ENCODE results near the gene FRMD4B.

Gene FRMD4B

DNA sequence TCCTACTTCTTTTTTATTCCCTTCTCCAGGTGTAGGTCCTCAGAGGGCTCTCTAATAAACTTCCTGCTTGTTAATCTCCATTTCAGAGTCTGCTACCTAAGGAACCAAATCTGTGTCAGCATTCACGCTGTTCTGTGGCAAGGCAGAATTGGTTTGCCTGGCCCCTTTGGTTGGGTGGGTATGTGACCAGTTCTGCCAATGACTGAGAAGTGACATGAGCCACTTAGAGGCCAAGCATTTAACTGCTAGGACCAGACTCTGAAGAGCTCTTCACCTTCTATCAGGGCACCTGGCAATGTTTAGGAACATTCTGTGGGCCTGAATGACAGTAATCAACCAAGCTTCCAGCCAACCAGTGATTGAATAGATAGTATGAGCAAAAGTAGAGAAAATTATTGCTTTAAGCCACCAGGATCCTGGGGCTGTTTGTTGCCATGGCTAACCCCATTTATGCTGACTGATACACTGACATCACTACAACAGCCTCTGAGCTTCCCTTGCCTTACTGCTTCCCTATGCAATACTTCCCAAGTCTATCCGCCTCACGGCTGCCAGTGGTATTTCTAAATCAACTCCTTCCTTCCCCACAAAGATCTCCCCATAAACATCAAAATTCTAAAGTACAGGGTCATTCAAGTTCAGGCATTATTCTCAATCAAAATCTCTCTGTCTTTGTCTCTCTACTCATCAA lies 7.6 kb downstream of the FRMD4B start:
- Histone ChIP-seq H3K9ac (ENCODE audit: low read length) (no peak overlapping the region), H3K4me1 (ENCODE audit: insufficient read depth, low read length) (no peaks in the 10 kb centered on the region), H3K4me3 (ENCODE audit: low read depth in 1 of 2, low read length in 2 of 2) (no peak overlapping the region), H3K9me3 (ENCODE audit: low read length) (no peaks in the 10 kb centered on the region), H3K27ac (ENCODE audit: low read depth, low read length) (no peak overlapping the region), H3K36me3 (ENCODE audit: insufficient read depth, low read length) (no peaks in the 10 kb centered on the region), H3K27me3 (ENCODE audit: control insufficient read depth in 1 of 2, insufficient read depth in 2 of 2, low read length in 2 of 2) (no peaks in the 10 kb centered on the region)

DNA sequence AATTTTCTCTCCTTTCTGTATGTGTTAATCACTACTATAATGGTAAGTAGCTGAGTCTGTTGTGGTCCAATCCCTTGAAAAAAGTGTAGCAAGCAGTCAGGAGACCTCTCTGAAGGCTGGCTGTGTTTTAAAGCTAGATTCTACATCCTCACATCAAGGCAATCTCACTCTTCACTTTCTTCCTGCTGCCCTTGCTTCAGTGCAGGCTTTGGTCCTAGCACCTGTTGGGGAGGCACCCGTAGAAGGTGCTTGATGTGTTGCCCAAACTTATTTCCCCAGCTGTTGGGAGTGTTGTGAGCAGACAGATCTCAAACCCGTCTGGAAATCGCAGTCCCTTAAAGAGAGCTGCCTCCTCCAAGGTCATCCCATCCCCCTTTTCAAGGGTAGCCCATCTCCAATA lies 8.6 kb downstream of the FRMD4B start:
- Histone ChIP-seq H3K27ac (ENCODE audit: low read depth, low read length) (no peak overlapping the region), H3K36me3 (ENCODE audit: insufficient read depth, low read length) (no peaks in the 10 kb centered on the region), H3K27me3 (ENCODE audit: control insufficient read depth in 1 of 2, insufficient read depth in 2 of 2, low read length in 2 of 2) (no peaks in the 10 kb centered on the region), H3K9me3 (ENCODE audit: low read length) (no peaks in the 10 kb centered on the region), H3K9ac (ENCODE audit: low read length) (no peak overlapping the region), H3K4me3 (ENCODE audit: low read depth in 1 of 2, low read length in 2 of 2) (no peak overlapping the region), H3K4me1 (ENCODE audit: insufficient read depth, low read length) (no peaks in the 10 kb centered on the region)

DNA sequence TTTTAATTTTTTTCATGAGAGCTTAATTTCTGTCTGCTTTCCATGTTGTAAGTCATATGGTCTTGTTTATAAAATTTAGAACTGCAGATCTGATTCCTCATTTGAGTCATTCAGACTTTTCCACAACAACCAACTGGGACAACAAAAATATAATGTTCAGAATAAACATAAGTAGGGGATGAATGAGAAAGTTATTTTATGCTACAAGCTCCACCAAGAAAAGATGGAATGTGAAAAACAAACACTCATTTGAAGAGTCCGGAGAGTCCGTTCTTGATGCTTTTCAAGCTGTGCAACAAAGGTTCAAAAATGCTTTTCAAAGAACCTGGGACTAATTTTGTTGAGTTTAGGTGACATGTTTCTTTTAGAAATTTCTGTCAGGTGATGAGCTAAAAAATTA lies 9.2 kb downstream of the FRMD4B start:
- Histone ChIP-seq H3K36me3 (ENCODE audit: insufficient read depth, low read length) (no peaks in the 10 kb centered on the region), H3K27me3 (ENCODE audit: control insufficient read depth in 1 of 2, insufficient read depth in 2 of 2, low read length in 2 of 2) (no peaks in the 10 kb centered on the region), H3K4me3 (ENCODE audit: low read depth in 1 of 2, low read length in 2 of 2) (no peak overlapping the region), H3K27ac (ENCODE audit: low read depth, low read length) (no peak overlapping the region), H3K9ac (ENCODE audit: low read length) (no peak overlapping the region), H3K4me1 (ENCODE audit: insufficient read depth, low read length) (no peaks in the 10 kb centered on the region), H3K9me3 (ENCODE audit: low read length) (no peaks in the 10 kb centered on the region)

DNA sequence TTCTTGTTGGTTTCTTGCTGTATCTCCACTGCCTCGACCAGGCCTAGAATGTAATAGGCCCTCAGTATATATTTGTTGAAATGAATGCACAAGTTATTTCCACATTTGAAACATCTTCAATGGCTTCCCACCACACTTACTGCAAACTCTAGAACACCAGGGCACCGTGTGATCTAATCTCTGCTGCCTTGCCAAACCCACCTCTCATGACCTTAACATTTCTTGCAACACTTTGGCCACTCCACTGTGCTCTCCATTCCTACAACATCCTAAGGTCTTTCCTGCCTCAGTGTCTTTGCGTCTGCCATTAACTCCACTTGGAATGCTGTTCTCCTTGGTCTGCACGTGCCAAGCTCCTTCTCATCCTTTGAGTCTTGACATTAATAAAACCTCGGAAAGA lies 14.1 kb downstream of the FRMD4B start:
- H3K36me3 ChIP-seq (ENCODE audit: insufficient read depth, low read length) = no peaks in the 10 kb centered on the region
- H3K4me1 ChIP-seq (ENCODE audit: insufficient read depth, low read length) = no peaks in the 10 kb centered on the region
- no peak overlapping the region for H3K27ac ChIP-seq (ENCODE audit: low read depth, low read length)
- no peaks in the 10 kb centered on the region for H3K27me3 ChIP-seq (ENCODE audit: control insufficient read depth in 1 of 2, insufficient read depth in 2 of 2, low read length in 2 of 2)
- no peak overlapping the region for H3K4me3 ChIP-seq (ENCODE audit: low read depth in 1 of 2, low read length in 2 of 2)
- H3K9ac ChIP-seq (ENCODE audit: low read length) = no peak overlapping the region
- no peaks in the 10 kb centered on the region for H3K9me3 ChIP-seq (ENCODE audit: low read length)

DNA sequence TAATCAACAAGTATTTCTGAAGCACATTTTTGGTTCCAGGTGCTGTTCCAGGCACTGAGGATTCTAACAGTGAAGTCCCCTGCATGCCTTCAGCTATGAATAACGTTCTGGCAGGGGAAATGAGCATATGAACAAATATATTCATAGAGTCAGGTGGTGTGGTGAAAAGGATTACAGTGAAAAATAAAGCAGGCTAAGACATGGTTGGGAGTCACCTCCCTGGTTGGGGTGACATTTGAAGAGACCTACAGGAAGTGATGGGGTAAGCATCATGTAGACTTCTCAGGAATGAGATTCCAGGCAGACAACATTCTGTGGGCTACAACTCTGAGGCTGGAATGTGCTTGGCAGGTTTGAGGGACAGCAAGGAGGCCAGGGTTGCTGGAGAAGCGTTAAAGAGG lies 15.0 kb downstream of the FRMD4B start:
- Histone ChIP-seq H3K27ac (ENCODE audit: low read depth, low read length) (no peak overlapping the region), H3K27me3 (ENCODE audit: control insufficient read depth in 1 of 2, insufficient read depth in 2 of 2, low read length in 2 of 2) (no peaks in the 10 kb centered on the region), H3K4me3 (ENCODE audit: low read depth in 1 of 2, low read length in 2 of 2) (no peak overlapping the region), H3K36me3 (ENCODE audit: insufficient read depth, low read length) (no peaks in the 10 kb centered on the region), H3K9me3 (ENCODE audit: low read length) (no peaks in the 10 kb centered on the region), H3K9ac (ENCODE audit: low read length) (no peak overlapping the region), H3K4me1 (ENCODE audit: insufficient read depth, low read length) (no peaks in the 10 kb centered on the region)

DNA sequence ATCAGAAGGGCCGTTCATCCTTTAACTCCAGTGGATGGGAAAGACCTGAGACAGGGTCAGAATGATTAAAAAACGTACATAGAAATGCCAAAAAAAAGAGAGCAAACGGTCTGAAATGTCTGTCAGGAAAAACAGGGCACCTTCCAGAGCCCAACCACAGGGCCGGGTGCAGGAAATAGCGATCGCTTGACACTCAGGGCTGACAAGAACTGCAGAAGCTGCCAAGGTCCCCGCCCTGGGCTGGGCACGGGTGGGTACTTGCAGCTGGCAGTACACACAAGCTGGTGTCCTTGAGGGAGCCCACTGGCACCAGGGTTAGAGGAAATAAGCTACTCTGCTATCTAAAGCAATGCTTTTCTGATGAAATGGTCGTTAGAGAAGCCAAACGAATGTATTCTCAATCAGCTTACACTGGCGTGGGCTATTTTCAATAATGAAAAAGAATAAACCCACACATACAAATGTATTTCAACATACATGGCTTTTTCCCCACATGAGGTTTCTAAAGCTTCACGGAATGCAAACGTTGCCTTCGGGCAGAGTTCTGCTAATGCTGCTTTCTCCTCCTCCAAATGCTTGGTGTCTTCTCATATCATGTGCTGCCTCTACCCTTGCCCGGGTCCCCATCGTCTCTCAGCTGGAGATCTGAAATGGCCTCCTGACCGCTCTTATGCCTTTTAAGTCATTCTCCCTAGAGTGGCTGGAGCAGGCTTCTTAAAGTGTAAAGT lies 15.6 kb downstream of the FRMD4B start:
- H3K27ac ChIP-seq (ENCODE audit: low read depth, low read length) = no peak overlapping the region
- no peaks in the 10 kb centered on the region for H3K27me3 ChIP-seq (ENCODE audit: control insufficient read depth in 1 of 2, insufficient read depth in 2 of 2, low read length in 2 of 2)
- H3K36me3 ChIP-seq (ENCODE audit: insufficient read depth, low read length) = no peaks in the 10 kb centered on the region
- H3K9ac ChIP-seq (ENCODE audit: low read length) = no peak overlapping the region
- no peaks in the 10 kb centered on the region for H3K4me1 ChIP-seq (ENCODE audit: insufficient read depth, low read length)
- no peak overlapping the region for H3K4me3 ChIP-seq (ENCODE audit: low read depth in 1 of 2, low read length in 2 of 2)
- no peaks in the 10 kb centered on the region for H3K9me3 ChIP-seq (ENCODE audit: low read length)

DNA sequence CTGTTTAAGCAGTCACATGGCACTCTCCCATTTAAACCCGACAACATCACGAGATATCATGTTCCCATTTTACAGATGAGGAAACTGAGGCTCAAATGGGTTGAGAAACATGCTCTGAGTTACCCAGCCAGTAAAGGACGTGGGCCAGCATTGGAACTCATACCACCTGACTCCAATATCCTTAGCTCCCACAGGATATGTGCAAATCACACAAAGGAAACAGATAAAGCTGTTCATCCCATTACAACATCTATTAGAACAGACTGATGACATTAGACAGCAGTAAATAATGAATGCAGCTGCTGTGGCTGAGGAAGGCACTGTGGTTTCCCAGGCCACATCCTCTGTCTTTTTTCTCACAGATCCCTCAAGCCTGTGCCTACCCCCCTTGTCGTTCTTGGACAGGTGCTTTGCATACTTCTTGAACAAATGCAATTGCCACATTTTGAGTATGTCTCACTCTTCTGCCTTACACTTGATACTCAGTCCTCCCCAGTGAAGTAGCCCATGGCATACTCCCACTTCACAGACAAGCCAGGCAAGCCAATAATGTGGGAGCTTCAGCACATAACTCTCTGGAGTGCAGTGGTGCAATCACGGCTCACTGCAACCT lies 17.7 kb downstream of the FRMD4B start:
- Histone ChIP-seq H3K27me3 (ENCODE audit: control insufficient read depth in 1 of 2, insufficient read depth in 2 of 2, low read length in 2 of 2) (no peaks in the 10 kb centered on the region), H3K9me3 (ENCODE audit: low read length) (no peaks in the 10 kb centered on the region), H3K9ac (ENCODE audit: low read length) (no peak overlapping the region), H3K27ac (ENCODE audit: low read depth, low read length) (no peak overlapping the region), H3K4me1 (ENCODE audit: insufficient read depth, low read length) (no peaks in the 10 kb centered on the region), H3K4me3 (ENCODE audit: low read depth in 1 of 2, low read length in 2 of 2) (no peak overlapping the region), H3K36me3 (ENCODE audit: insufficient read depth, low read length) (no peaks in the 10 kb centered on the region)

DNA sequence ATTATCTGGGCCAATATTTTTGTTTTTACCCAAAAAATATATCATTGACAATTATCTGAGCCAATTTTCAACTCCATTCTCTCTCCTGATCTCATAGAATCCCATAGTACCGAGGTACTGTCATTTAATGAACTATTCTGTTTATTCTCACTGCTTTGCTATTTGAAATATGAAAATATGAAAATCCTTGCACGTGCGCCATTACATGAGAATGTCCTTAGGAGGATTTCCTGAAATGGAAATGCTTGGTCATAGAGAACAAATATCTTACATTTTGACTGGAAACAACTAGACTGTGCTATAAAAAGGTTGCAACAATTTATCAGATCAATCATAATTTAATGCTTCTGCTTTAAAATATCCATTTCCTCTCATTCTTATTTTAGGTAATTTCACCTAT lies 18.3 kb downstream of the FRMD4B start:
- Histone ChIP-seq H3K4me3 (ENCODE audit: low read depth in 1 of 2, low read length in 2 of 2) (no peak overlapping the region), H3K4me1 (ENCODE audit: insufficient read depth, low read length) (no peaks in the 10 kb centered on the region), H3K9ac (ENCODE audit: low read length) (no peak overlapping the region), H3K9me3 (ENCODE audit: low read length) (no peaks in the 10 kb centered on the region), H3K27ac (ENCODE audit: low read depth, low read length) (no peak overlapping the region), H3K36me3 (ENCODE audit: insufficient read depth, low read length) (no peaks in the 10 kb centered on the region), H3K27me3 (ENCODE audit: control insufficient read depth in 1 of 2, insufficient read depth in 2 of 2, low read length in 2 of 2) (no peaks in the 10 kb centered on the region)

DNA sequence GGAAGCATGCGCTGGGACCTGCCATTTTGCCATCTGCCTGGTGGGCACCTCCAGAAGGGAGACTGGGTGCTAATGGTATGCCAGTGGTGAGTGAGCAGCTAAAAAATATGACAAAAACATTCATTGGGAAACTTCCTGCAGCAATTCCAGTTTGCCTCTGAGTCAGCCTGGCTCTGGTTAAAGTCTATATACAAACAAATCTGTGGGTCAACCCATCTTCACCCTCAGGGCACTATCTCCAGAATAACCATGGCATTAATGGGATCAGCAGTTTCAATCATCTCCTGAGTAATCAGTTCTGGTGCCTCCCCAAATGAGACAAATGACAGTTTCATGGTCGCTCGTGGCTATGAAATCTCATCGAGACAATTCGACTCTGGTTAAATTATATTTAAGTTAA lies 21.5 kb downstream of the FRMD4B start:
- Histone ChIP-seq H3K9ac (ENCODE audit: low read length) (no peak overlapping the region), H3K4me3 (ENCODE audit: low read depth in 1 of 2, low read length in 2 of 2) (no peak overlapping the region), H3K4me1 (ENCODE audit: insufficient read depth, low read length) (no peaks in the 10 kb centered on the region), H3K36me3 (ENCODE audit: insufficient read depth, low read length) (no peaks in the 10 kb centered on the region), H3K27me3 (ENCODE audit: control insufficient read depth in 1 of 2, insufficient read depth in 2 of 2, low read length in 2 of 2) (no peaks in the 10 kb centered on the region), H3K9me3 (ENCODE audit: low read length) (no peaks in the 10 kb centered on the region), H3K27ac (ENCODE audit: low read depth, low read length) (no peak overlapping the region)

DNA sequence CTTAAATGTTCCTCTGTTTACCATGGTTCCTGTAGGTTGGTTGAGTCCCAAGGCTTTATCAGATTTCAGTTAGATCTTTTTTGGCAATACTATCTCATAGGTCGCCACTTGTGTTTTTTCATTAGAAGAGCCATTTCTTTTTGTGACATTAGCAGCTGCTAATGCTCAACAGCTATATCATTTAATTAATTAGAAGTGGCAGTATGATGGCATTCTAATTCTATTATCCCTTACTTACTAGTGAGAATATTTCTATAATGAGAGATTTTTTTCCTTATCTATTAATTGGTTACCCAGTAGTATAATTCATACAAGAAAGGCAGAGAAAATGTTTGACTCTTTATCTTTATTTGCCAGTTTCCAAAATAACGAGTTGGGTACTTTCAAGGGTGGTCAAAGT lies 25.2 kb downstream of the FRMD4B start:
- H3K36me3 ChIP-seq (ENCODE audit: insufficient read depth, low read length) = no peaks in the 10 kb centered on the region
- H3K4me3 ChIP-seq (ENCODE audit: low read depth in 1 of 2, low read length in 2 of 2) = no peak overlapping the region
- H3K27me3 ChIP-seq (ENCODE audit: control insufficient read depth in 1 of 2, insufficient read depth in 2 of 2, low read length in 2 of 2) = no peaks in the 10 kb centered on the region
- H3K27ac ChIP-seq (ENCODE audit: low read depth, low read length) = no peak overlapping the region
- H3K9me3 ChIP-seq (ENCODE audit: low read length) = no peaks in the 10 kb centered on the region
- H3K9ac ChIP-seq (ENCODE audit: low read length) = no peak overlapping the region
- H3K4me1 ChIP-seq (ENCODE audit: insufficient read depth, low read length) = no peaks in the 10 kb centered on the region

DNA sequence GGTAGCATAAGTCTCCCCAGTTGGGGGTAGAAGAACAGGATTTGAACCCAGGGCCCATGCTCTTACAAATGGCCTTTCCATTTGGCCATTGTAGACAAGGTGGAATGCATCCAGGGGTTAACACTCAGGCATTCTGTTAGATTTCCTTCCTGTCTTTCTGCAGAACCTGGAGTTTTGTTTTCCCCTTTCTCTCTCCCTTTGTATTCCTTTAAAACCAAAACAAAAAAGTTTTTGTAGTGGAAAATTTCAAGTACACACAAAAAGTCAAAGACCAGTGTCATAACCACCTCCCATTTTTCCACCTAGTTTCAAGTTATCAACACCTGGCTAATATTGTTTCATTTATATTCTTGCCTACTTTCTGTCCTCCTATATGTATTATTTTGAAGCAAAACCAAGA lies 26.0 kb downstream of the FRMD4B start:
- no peak overlapping the region for H3K27ac ChIP-seq (ENCODE audit: low read depth, low read length)
- H3K4me3 ChIP-seq (ENCODE audit: low read depth in 1 of 2, low read length in 2 of 2) = no peak overlapping the region
- no peaks in the 10 kb centered on the region for H3K9me3 ChIP-seq (ENCODE audit: low read length)
- no peaks in the 10 kb centered on the region for H3K27me3 ChIP-seq (ENCODE audit: control insufficient read depth in 1 of 2, insufficient read depth in 2 of 2, low read length in 2 of 2)
- no peaks in the 10 kb centered on the region for H3K4me1 ChIP-seq (ENCODE audit: insufficient read depth, low read length)
- H3K9ac ChIP-seq (ENCODE audit: low read length) = no peak overlapping the region
- no peaks in the 10 kb centered on the region for H3K36me3 ChIP-seq (ENCODE audit: insufficient read depth, low read length)

All from muscle layer of colon (tissue), 2 donors.